ENCODE measurements around the gene DMWD.

GRCh38 chr19:45825917-45826893 is 33.6 kb upstream of the DMWD start:
- TF ChIP-seq CHD1 (IDR thresholded peaks at IDR 0.05; ENCODE audit: low read depth, low read length), result no peak
- TF ChIP-seq, protein P1, sequence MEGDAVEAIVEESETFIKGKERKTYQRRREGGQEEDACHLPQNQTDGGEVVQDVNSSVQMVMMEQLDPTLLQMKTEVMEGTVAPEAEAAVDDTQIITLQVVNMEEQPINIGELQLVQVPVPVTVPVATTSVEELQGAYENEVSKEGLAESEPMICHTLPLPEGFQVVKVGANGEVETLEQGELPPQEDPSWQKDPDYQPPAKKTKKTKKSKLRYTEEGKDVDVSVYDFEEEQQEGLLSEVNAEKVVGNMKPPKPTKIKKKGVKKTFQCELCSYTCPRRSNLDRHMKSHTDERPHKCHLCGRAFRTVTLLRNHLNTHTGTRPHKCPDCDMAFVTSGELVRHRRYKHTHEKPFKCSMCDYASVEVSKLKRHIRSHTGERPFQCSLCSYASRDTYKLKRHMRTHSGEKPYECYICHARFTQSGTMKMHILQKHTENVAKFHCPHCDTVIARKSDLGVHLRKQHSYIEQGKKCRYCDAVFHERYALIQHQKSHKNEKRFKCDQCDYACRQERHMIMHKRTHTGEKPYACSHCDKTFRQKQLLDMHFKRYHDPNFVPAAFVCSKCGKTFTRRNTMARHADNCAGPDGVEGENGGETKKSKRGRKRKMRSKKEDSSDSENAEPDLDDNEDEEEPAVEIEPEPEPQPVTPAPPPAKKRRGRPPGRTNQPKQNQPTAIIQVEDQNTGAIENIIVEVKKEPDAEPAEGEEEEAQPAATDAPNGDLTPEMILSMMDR (conservative IDR thresholded peaks at IDR 0.05; ENCODE audit: low read depth, low read length), result no peak
- no peak for TF ChIP-seq USF2 (IDR thresholded peaks at IDR 0.05; ENCODE audit: low read depth, low read length)
